ENCODE data around the gene UTP25. TPM values are rescaled to one million over a fixed set of nuclear protein-coding genes. Genes with fewer than 3 reads are reported as not detected.

The UTP25 gene
- total RNA-seq, 2 experiments from 2014 or later, result 10.5 to 12.8 TPM

- POLR2A ChIA-PET, result interaction anchor here (0.7 kb wide), 1 partner anchor 1210 kb away, joined by 5 read pairs; no protein-coding TSS in a partner anchor
- BruUV-seq (replicated peaks), result no TSS peak
- H3K4me3 ChIP-seq (ENCODE audit: low read depth, low read length, poor library complexity, severe bottlenecking), result no peak overlapping the region
- DNase-seq (ENCODE audit: low spot score), result no peak
- intact Hi-C loops (cut with micrococcal nuclease; ENCODE audit: unreplicated experiment), result no loop called here
- no peaks in the 10 kb centered on the region for H3K79me2 ChIP-seq (ENCODE audit: insufficient read depth, low read depth, low read length)
- no peak overlapping the region for H3K4me2 ChIP-seq (ENCODE audit: low read length)
- no peaks in the 10 kb centered on the region for H3K9me2 ChIP-seq (ENCODE audit: insufficient read depth, low read length)
- H3K27ac ChIP-seq (ENCODE audit: low read depth, low read length, poor library complexity, severe bottlenecking), result no peak overlapping the region
- H4K20me1 ChIP-seq (ENCODE audit: insufficient read depth, low read length), result no peaks in the 10 kb centered on the region
- no peak overlapping the region for H2AFZ ChIP-seq (ENCODE audit: low read length)
- H3K9me3 ChIP-seq (ENCODE audit: low read length), result no peaks in the 10 kb centered on the region
- TF ChIP-seq EZH2phosphoT487 (IDR thresholded peaks at IDR 0.05; ENCODE audit: borderline replicate concordance, low read depth, low read length), result no peak
- no peak for TF ChIP-seq CTCF (conservative IDR thresholded peaks at IDR 0.05; ENCODE audit: low read length)
- no peaks in the 10 kb centered on the region for H3K36me3 ChIP-seq (ENCODE audit: insufficient read depth, low read length)
- CTCF ChIA-PET (ENCODE audit: unreplicated experiment), result no interaction called here
- no peaks in the 10 kb centered on the region for H3K4me1 ChIP-seq (ENCODE audit: insufficient read depth, low read length, poor library complexity, severe bottlenecking)
Observed at GRCh38 chr1:209880031-209880430, 52.3 kb downstream of the UTP25 start.

- Histone ChIP-seq H3K9me3 (ENCODE audit: low read length) (no peaks in the 10 kb centered on the region), H3K4me3 (ENCODE audit: low read depth, low read length, poor library complexity, severe bottlenecking) (no peak overlapping the region), H2AFZ (ENCODE audit: low read length) (no peak overlapping the region), H3K79me2 (ENCODE audit: insufficient read depth, low read depth, low read length) (no peaks in the 10 kb centered on the region), H3K4me2 (ENCODE audit: low read length) (no peak overlapping the region), H3K9me2 (ENCODE audit: insufficient read depth, low read length) (no peaks in the 10 kb centered on the region), H3K36me3 (ENCODE audit: insufficient read depth, low read length) (no peaks in the 10 kb centered on the region), H3K4me1 (ENCODE audit: insufficient read depth, low read length, poor library complexity, severe bottlenecking) (no peaks in the 10 kb centered on the region), H3K27ac (ENCODE audit: low read depth, low read length, poor library complexity, severe bottlenecking) (no peak overlapping the region), H4K20me1 (ENCODE audit: insufficient read depth, low read length) (no peaks in the 10 kb centered on the region)
- POLR2A ChIA-PET, result no interaction called here
- intact Hi-C loops (cut with micrococcal nuclease; ENCODE audit: unreplicated experiment), result no loop called here
- CTCF ChIA-PET (ENCODE audit: unreplicated experiment), result no interaction called here
- BruUV-seq (replicated peaks), result no TSS peak
- no peak for DNase-seq (ENCODE audit: low spot score)
- no peak for TF ChIP-seq EZH2phosphoT487 (IDR thresholded peaks at IDR 0.05; ENCODE audit: borderline replicate concordance, low read depth, low read length)
- TF ChIP-seq CTCF (conservative IDR thresholded peaks at IDR 0.05; ENCODE audit: low read length), result no peak
Observed at GRCh38 chr1:209881619-209882018, 53.8 kb downstream of the UTP25 start.

GRCh38 chr1:209882286-209882685 lies 54.5 kb downstream of the UTP25 start:
- Histone ChIP-seq H3K36me3 (ENCODE audit: insufficient read depth, low read length) (no peaks in the 10 kb centered on the region), H2AFZ (ENCODE audit: low read length) (no peak overlapping the region), H3K9me2 (ENCODE audit: insufficient read depth, low read length) (no peaks in the 10 kb centered on the region), H3K4me2 (ENCODE audit: low read length) (no peak overlapping the region), H3K4me3 (ENCODE audit: low read depth, low read length, poor library complexity, severe bottlenecking) (no peak overlapping the region), H4K20me1 (ENCODE audit: insufficient read depth, low read length) (no peaks in the 10 kb centered on the region), H3K9me3 (ENCODE audit: low read length) (no peaks in the 10 kb centered on the region), H3K27ac (ENCODE audit: low read depth, low read length, poor library complexity, severe bottlenecking) (no peak overlapping the region), H3K79me2 (ENCODE audit: insufficient read depth, low read depth, low read length) (no peaks in the 10 kb centered on the region), H3K4me1 (ENCODE audit: insufficient read depth, low read length, poor library complexity, severe bottlenecking) (no peaks in the 10 kb centered on the region)
- no peak for TF ChIP-seq EZH2phosphoT487 (IDR thresholded peaks at IDR 0.05; ENCODE audit: borderline replicate concordance, low read depth, low read length)
- TF ChIP-seq CTCF (conservative IDR thresholded peaks at IDR 0.05; ENCODE audit: low read length), result no peak
- no peak for DNase-seq (ENCODE audit: low spot score)
- no TSS peak for BruUV-seq (replicated peaks)
- intact Hi-C loops (cut with micrococcal nuclease; ENCODE audit: unreplicated experiment), result no loop called here
- ChIA-PET POLR2A (no interaction called here), CTCF (ENCODE audit: unreplicated experiment) (no interaction called here)
